Measurements from ENCODE around the gene HDAC7.

The HDAC7 gene

GRCh38 chr12:47757840-47758583 lies 61.7 kb downstream of the HDAC7 start:
- DNase-seq, result no peak

GRCh38 chr12:47757364-47757839 lies 62.3 kb downstream of the HDAC7 start:
- no peak for DNase-seq

GRCh38 chr12:47755655-47756562 lies 63.8 kb downstream of the HDAC7 start:
- no peak for DNase-seq

GRCh38 chr12:47754881-47755280 lies 64.8 kb downstream of the HDAC7 start:
- no peak for DNase-seq

GRCh38 chr12:47754126-47754525 lies 65.6 kb downstream of the HDAC7 start:
- no peak for DNase-seq

- no peak for DNase-seq
These were observed 66.4 kb downstream of the HDAC7 start for GRCh38 chr12:47753021-47754001.

- DNase-seq, result no peak
These were observed 67.2 kb downstream of the HDAC7 start for GRCh38 chr12:47752552-47752951.

- no peak for DNase-seq
These were observed 67.6 kb downstream of the HDAC7 start for GRCh38 chr12:47752121-47752520.

- DNase-seq, result no peak
These were observed 68.1 kb downstream of the HDAC7 start for GRCh38 chr12:47751561-47751960.

- no peak for DNase-seq
These were observed 68.7 kb downstream of the HDAC7 start for GRCh38 chr12:47750916-47751470.

GRCh38 chr12:47750229-47750798 lies 69.4 kb downstream of the HDAC7 start:
- no peak for DNase-seq

- DNase-seq, result no peak
These were observed 70.8 kb downstream of the HDAC7 start for GRCh38 chr12:47748899-47749298.

- DNase-seq, result no peak
These were observed 71.2 kb downstream of the HDAC7 start for GRCh38 chr12:47748507-47748828.

- DNase-seq, result no peak
These were observed 71.9 kb downstream of the HDAC7 start for GRCh38 chr12:47747596-47748506.

- DNase-seq, result no peak
These were observed 72.6 kb downstream of the HDAC7 start for GRCh38 chr12:47747126-47747525.

GRCh38 chr12:47746523-47746922 lies 73.2 kb downstream of the HDAC7 start:
- DNase-seq, result no peak

- DNase-seq, result no peak
These were observed 73.6 kb downstream of the HDAC7 start for GRCh38 chr12:47746073-47746472.

- DNase-seq, result no peak
These were observed 74.1 kb downstream of the HDAC7 start for GRCh38 chr12:47745485-47746041.

- DNase-seq, result no peak
These were observed 74.8 kb downstream of the HDAC7 start for GRCh38 chr12:47744778-47745436.

- no peak for DNase-seq
These were observed 75.6 kb downstream of the HDAC7 start for GRCh38 chr12:47744005-47744651.
